ENCODE measurements around the gene IQSEC3.
"Not testable (repeated sequence)": the region's sequence is repeated elsewhere in the genome, so short reads cannot be mapped to it uniquely, and the experiment has no call there.

DNA sequence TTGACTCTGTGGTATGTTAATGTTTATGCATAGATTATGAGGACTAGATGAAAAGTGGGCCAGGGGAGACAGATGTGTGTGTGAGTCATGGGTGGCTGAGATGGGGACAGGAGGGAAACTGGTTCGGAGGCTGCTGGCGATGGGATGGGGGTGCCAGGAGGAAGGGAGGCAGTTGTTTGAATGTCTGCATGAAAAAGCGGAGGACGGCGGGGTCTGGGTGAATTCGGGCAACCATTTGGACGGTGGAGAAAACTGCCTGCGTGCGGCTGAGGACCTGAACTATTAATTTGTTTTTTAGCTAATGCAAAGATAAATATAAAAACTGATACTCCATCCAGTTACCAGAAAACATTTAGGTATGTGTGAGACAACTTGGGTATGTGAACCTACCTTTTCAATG is 27.8 kb upstream of the IQSEC3 start:
- TF ChIP-seq POLR2A (IDR thresholded peaks at IDR 0.05); CTCF (IDR thresholded peaks at IDR 0.05 in 4 of 5, conservative IDR thresholded peaks at IDR 0.05 in 1 of 5): not testable (repeated sequence)
